Transverse colon (tissue), 4 donors: Measurements from ENCODE around the gene UNC5B.

Experiments
- POLR2AphosphoS5 ChIP-seq, 3 donors: sonication (generic); formaldehyde crosslinking; IDR thresholded peaks; one replicate each; pipeline ENCODE4 v1.6.1; 2016; ENCODE audit warnings: antibody characterized with exemption in 3 of 3
- TF ChIP-seq, protein P1 (sequence below), 5 experiments: fragments of 200-600 bp in 3 of 5; fragments of 450-650 bp in 2 of 5; sonication (generic) in 3 of 5; IDR thresholded peaks; 1 replicate in 2 of 5; 2 replicates in 3 of 5; pipeline ENCODE4 v1.5.1; 2016 to 2017; ENCODE audit warnings: antibody characterized with exemption in 5 of 5, inconsistent platforms in 3 of 5, mild to moderate bottlenecking in 2 of 5, moderate library complexity in 1 of 5

DNA sequence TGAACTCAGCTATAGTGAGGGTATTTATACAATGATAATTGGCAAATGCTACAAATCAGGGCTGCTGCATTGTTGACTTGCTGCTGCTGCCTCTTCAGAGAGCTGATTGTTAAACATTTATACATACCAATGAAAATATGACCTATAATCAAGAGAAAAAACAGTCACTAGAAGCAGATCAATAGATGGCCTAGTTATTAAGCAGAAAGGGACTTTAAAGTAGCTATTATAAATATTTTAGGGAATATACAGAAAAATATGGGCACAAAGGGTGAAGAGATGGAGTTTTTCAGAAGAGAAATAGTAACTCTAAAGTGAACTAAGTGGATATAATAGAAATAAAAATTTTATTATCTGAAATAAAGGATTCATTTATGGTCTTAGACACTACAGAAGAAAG is 14.4 kb upstream of the UNC5B start:
- TF ChIP-seq, protein P1, sequence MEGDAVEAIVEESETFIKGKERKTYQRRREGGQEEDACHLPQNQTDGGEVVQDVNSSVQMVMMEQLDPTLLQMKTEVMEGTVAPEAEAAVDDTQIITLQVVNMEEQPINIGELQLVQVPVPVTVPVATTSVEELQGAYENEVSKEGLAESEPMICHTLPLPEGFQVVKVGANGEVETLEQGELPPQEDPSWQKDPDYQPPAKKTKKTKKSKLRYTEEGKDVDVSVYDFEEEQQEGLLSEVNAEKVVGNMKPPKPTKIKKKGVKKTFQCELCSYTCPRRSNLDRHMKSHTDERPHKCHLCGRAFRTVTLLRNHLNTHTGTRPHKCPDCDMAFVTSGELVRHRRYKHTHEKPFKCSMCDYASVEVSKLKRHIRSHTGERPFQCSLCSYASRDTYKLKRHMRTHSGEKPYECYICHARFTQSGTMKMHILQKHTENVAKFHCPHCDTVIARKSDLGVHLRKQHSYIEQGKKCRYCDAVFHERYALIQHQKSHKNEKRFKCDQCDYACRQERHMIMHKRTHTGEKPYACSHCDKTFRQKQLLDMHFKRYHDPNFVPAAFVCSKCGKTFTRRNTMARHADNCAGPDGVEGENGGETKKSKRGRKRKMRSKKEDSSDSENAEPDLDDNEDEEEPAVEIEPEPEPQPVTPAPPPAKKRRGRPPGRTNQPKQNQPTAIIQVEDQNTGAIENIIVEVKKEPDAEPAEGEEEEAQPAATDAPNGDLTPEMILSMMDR (IDR thresholded peaks at IDR 0.05) = no peak
- no peak for TF ChIP-seq POLR2AphosphoS5 (IDR thresholded peaks at IDR 0.05)
